GM21360 (cell line): Measurements from ENCODE around the gene ARSB.

Experiments used
- ATAC-seq: cut with Tn5 transposase; IDR thresholded peaks from one replicate; pipeline ENCODE4 v1.9.1; 2021; ENCODE audit warnings: mild to moderate bottlenecking, moderate library complexity; ENCODE audit not compliant: unreplicated experiment

The ARSB gene

DNA sequence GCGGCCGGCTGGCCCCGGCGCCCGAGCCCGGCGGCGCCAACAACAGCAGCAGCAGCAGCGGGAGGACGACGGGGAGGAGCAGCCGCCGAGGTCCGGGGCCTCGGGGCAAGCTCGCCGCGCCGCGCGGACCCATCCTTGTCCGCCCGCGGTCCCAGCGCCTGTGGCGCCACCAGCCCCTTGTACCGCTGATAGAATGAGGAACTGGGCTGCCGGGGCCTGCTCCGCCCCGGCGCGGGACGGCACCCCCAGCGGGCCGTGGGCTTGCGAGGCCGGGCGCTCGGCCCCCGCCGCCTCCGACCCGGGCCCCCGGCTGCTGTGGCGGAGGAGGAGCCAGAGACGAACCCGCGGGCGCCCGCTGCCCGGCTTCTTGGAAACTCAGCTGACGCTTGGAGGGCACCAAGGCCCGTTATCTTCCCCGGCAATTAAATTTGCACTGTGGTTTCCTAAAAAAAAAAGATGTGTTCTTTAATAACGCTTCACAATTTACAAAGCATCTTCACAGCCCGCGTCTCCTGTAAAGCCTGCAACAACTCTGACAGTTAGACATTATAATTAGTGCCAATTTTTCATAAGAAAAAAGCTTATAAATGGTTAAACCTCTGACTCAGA is at the start of gene ARSB:
TSS of gene ARSB (minus strand) at position 195 of the 609 bp plus-strand sequence. CDS start at position 133, 62 bp downstream.
- ATAC-seq = peak; percentile 43

DNA sequence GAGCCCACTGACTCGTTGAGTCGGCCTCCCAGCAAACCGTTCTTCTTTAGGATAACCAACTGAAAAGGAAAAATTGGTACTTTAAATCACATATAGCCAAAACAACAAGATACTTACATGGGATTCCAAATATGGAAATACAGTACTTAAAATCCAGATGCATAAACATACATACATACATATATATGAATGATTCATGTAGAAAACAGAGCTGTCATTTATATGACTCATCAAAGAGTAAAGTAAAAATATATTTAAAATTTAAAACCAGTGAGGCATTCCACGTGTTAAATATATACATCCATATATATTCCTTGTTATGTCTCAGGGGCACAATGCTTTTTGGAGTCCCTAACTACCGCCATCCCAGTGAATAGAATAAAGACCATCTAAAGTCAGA is 47.7 kb upstream of the ARSB start:
- no peak for ATAC-seq

DNA sequence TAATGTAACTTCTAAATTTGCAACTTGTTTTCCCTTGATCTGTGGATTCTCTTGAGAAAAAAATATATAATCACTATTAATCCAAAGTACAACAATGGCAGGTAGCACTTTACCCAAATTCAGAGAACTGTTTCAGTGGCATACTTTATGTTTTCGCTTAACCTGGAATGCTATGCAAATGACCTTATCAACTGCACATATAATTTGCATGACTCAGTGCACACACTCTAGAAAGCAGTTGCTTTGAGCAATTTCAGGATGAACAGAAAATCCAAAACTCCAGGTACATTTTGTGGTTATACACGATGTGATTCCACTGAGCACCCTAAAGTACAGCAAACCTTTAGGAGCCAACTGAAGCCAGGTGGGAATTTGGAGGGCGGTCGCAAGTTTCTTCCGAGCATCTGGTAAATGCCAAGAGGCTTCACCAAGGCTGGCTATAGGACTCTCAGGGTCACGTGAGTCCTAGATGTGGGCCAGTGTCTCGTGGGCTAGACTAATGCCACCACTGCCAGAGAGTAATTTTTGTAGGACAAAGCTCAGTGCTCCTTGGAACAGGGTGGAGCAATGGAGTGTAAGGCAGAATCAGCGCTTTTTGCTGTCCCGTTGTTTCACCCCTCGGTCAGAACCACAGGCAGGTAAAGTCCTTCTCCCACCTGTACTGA is 47.1 kb upstream of the ARSB start:
- ATAC-seq = no peak

DNA sequence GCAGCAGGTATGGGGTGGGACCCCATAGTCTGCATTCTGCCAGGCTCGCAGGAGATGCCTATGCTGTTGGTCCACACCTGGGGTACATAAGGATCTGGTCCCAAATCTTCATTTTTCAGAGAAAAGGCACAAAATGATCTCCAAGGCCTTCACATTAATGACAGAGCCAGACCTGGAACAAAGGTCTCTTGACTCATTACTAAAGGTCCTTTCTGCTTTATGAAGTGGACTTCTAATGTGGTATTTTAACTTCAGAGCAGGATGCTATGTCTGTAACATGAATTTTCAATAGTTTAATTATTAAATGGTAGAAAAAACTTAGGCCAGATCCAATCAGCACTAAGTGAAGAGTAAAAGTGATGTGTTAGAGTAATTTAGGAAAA is 46.4 kb upstream of the ARSB start:
- no peak for ATAC-seq

DNA sequence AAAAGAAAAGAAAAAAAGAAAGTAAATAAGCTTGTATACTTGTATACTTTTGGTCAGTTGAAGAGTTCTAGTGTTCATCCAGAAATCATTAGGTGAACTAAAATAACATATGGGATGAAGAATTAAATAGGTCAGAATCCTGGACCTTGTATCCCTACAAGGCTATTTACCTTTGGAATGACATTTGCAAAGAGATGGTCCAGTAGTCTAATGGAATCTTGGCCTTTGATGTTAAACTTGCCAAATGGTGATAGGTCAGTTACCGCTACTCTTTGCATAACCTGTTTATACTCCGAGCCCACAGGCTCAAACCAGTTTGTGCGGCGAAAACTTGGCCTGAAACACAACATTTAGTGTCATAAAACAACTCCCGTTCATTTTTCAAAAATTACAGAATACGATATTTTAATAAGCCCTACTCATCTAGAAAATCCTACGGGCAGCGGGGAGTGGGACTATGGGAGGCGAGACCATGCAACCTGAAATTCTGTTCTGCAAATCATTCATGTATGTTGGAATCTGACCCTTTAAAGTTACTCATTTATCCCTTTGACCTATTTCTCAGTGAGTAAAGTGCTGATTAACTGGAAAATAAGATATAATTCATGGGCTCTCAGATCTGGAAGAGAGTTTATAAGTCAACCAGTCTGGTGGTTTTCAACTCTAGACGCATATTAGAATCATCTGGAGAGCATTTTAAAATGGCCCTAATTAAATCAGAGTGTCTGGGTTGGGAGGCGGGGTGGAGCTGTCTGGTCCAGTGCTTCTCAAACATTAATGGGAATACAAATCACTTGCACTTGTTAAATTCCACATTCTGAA is 45.8 kb upstream of the ARSB start:
- ATAC-seq = no peak

DNA sequence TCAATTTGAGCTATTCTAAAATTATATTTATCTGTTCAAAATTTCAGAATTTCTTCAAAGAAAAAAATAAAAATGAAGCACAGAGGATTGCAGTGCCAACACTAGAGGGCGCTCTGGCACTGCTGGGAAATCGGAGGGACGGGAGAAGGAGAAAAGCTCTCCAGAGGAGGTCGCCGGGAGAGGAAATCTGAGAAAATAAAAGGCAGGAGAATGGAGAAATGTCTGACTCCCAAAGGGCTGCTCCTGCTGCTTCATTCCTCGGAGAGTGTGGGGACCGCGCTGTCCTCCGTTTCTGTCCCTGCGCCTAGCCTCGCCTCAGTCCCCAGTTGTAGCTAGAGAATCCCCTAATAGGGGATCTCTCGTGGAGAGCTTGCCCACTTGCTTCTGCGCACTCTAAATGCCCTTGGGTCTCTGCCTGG is 40.0 kb upstream of the ARSB start:
- ATAC-seq = no peak

DNA sequence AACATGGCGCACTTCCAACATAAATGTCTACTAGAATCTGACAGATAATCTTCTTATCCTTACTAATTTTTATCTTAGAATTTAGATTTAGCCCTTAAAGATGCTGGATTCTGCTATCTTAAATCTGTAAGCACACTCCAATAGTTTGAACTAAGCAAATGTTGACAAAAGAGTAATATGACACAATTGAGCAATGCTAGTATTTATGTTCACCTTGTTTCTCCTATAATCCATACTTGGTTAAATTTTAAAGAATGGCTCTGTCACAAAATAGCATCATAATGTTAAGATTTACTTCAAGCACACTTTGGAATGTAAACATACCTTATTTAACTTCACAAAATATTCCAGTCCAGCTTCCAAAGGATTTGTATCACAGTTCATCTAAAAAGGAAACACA is 38.8 kb upstream of the ARSB start:
- ATAC-seq = no peak

DNA sequence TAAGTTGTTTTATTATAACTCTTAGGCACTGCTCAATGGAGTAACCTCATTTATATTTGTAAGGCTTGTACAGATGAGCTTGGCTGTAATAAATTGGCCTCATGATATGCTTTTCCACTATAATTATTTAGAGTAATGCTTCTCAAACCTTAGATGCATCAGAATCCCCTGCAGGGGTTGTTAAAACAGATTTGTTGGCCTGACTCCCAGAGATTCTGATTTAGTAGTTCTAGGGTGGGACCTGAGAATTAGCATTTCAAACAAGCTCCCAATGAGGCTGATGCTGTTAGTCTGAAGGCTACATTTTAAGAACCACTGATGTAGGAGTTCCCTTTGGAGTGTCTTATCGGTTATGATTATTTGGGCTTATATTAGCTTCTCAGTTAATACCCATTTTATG is 38.2 kb upstream of the ARSB start:
- no peak for ATAC-seq

DNA sequence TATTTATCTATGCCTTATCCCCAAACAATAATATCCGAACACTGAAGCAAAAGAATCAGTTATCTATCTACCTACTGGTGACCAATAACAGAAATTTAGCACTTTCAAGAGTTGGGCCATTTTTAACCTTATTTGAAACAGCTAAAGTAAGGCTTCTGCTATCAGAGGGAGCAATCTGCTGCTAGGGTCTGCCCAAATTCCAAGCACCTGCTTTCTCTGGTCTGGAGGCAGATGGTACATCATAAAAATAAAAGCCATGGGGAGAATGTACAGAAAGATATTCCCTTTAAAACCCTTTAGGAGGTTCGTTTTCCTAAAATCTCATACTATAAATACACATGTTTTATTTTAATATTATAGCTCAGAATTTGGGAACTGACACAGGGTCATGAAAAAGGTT is 37.7 kb upstream of the ARSB start:
- no peak for ATAC-seq

DNA sequence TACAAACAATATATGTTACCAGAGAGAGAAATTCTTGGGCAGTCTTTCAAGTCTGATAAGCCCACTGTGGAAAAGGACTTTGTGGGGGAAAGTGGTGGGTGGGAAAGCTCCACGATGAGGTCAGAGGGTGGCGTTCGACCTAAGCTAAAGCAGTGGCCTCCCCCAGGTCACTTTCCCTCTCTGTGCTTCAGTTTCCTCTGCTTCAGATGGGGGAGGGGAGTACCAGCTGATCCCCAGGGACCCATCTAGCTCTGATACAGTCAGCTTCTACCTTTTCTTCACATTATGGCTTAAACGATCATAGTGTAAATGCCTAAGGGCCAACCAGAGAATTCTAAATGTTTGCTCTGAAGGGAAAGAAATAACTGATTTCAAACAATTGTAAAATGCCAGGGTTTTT is 36.6 kb upstream of the ARSB start:
- no peak for ATAC-seq

DNA sequence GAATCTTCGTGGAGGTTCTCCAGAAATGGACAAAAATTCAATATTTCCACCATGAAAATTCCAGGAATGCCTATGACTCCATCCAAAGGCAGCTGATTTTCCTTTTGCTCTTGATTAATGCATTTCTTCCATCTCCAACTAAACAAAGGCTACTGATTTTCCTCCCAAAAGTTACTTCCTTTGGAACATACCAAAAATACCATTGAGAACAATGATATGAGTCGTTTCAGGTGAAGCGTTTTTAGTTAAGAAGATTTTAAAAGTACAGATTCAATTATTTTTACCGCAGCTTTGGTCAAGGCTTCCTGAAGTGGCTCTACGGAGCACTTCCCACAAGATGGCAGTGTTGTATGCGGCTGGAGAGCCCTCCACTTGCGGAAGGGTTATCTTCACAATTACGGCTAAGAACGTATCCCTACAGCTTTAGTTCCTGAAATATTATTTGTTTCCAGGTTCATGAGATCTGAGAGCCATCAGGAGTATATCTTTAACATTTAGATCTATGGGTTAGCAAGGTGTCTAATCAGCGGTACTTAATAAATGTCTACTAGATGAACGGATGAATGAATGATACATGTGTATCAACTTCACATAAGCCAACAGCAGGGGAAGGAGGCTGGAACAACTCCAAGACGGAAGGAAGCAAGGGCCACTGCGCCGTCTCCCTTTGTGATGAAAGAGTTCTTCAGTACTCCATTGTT is 35.9 kb upstream of the ARSB start:
- ATAC-seq = no peak

DNA sequence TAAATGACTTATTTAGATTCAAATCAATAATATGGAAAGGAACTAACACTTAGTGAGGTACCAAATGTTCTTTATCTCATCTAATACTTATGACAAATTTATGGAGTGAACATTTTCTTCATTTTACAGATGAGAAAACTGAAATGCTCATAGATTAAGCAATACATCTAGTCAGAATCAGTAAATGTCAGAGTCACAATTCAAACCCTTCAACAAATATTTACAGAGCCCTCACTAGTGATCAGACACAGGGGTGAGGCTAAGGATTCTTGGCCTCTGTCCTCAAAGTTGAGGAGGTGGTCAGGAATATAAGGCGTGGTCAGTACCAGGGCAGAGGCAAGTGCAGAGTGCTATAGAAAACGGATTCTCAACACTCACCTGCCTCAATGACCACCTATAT is 29.5 kb upstream of the ARSB start:
- no peak for ATAC-seq

DNA sequence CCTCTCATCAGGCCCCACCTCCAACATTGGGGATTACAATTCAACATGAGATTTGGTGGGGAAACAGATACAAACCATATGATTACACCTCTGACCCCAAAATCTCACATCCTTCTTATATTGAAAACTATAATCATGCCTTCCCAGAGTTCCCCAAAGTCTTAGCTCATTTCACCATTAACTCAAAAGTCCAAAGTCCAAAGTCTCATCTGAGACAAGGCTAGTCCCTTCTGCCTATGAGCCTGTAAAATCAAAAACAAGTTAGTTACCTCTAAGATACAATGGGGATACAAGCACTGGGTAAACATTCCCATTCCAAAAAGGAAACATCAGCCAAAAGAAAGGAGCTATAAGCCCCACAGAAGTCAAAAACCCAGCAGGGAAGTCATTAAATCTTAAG is 26.8 kb upstream of the ARSB start:
- ATAC-seq = no peak

DNA sequence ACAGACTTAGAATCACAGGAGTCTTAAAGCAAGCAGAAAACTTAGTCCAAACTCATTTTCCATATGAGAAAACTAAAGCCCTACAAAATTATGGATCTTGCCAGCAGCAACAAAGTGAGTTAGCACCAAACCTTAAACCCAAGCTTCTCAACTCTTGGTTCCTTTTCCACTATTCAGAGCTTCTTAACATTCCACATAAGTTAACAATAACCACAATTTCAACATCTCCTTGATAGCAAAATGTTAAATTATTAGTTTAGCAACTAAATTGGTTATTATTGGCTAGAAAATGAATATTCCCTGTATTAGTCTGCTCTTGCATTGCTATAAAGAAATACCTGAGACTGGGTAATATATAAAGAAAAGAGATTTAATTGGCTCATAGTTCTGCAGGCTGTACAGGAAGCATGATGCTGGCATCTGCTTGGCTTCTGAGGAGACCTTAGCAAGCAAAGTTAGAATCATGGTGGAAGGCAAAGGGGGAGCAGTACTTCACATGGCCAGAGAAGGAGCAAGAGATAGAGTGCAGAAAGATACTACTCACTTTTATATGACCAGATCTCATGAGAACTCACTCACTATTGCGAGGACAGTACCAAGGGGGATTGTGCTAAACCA is 26.2 kb upstream of the ARSB start:
- ATAC-seq = no peak

DNA sequence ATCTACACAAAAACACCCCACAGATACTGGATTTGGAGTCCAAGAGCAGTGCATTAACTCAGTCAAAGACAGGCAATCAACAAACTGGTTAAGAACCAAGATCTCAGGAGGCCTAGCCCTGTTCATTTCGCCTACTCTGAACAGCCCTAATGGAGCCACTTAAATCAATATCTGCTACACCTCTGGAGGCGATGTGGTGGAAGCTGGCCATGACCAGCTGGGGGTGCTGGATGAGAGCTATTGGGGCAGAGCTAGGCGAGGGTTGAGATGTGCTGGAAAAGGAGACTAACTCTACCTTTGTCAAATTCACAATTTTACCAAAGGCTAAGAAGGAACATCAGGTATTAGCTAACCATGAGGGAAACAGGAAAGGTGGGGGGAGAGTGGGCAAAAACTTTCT is 23.3 kb upstream of the ARSB start:
- ATAC-seq = no peak

DNA sequence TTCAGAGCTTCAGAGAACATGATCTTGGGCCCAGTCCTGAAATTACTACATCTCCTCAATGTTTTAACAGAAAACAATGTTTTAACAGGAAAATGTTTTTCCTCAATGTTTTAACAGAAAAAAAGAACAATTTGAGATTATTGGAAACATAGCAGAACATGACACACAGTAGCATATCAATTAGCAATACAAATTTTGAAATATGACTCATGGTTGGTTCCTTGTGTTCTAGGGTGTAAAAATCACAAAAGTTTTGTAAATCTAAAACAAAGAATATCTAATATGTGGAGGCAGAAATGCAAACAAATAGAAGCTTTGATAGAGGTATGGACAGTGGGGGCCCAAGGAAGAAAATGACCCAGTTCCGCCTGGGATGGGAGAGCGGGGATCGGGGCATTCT is 22.8 kb upstream of the ARSB start:
- ATAC-seq = no peak

DNA sequence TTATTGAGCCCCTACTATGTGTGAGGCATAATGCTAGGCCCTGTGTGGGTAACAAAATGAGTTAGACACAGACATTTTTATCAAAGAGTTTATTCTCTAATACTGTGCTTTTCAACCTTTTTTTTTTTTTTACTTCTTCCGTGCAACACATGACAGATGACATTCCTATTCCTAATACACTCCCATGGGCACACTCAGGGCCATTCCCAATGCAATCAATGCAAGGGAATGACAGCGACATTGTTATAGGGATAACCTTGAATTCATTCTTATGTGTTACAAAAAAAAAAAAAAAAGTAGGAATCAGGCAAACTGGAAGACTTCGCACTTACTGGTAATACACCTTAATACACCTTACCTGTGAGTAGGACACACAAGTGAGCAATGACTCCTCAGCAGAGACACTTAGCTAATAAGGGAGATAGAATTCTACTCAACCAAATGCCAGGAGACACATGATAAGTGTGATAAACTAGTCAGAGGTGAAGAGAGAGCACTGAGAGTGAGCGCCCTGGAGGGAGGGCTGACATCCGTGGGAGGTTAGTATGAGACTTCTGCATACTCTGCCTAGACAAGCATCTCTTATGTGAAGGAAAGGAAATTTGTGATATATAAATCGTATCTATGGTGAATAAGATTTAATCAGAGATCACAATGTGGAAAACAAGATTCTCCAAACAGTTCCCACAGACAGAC is 21.0 kb upstream of the ARSB start:
- no peak for ATAC-seq

DNA sequence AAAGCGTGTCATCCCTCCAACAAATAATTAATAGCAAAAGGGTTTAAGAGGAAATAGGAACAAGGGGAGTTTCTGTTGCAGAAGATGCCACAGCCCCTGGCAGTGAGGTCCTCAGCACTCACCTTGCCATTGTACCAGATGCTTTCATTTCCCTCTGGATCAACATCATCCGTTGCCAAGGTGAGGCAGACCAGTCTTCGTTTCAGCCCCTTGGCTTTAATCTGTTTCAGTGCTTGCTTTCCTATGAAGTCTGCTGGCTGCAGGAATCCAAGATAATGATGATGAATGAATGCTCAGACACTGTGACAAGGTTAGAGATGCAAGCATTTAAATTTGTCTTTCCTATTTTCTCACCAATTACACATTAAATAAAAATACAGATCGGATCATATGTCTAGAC is 20.0 kb upstream of the ARSB start:
- ATAC-seq = no peak

DNA sequence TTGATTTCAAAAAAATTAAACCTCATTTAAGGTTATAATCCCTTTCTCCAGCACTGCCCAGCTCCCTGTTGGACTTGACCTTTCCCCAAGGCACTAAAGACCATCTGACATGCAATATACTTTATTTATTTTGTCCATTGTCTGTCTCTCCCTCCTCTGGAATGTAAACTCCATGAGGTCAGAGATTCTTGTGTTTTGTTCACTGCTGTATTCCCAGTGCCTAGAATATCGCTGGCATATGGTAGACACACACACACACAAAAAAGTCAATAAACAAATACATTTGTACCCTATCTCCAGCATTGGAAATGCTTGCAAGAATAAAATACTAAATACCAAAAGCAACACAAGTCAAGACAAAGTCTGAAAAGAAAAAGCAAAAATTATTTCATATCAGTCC is 17.3 kb upstream of the ARSB start:
- ATAC-seq = no peak

DNA sequence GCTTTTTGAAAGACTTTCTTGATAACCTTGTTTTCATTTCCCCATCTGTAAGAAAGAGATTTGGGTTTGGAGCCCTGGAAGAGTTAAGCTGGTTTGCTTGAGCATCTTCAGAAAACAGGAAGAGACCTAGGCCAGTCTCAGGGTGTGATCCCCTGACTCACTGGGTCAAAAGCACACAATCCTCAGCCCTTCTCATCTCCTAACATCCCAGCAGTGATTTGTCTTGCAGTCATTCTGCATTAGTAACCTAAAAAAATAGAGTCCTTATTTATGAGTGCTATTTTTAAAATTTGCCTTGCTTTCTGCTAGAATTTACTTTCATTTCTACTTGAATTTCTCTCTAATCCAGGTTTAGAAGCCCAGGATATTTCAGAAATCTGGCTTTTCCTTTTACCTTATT is 16.4 kb upstream of the ARSB start:
- no peak for ATAC-seq

DNA sequence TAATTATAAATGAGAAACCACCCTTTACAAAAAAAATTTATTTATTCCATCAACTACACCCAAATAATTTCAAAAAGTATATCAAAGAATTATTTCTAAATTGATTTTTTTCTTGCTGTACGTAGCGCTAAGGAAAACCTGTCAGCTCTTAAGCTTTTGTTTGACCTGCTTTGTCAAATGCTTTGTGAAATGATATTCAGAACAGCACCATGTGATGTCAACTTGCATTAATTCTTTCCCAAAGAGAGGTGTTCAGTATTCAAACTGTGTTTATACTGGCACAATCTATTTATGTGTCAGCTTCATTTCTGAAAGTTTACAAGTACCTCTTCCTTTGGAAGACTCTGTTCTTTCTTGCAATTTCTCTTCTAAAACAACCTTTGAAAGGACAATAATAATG is 12.0 kb upstream of the ARSB start:
- ATAC-seq = no peak
